Astrocyte (in vitro differentiated cells and primary cell): ENCODE results near the gene ERBIN.

Experiments
- EZH2 ChIP-seq: IDR thresholded peaks from 2 replicates; pipeline ENCODE4 v1.6.1; 2012; ENCODE audit warnings: mild to moderate bottlenecking, low read length, inconsistent platforms; ENCODE audit not compliant: insufficient read depth
- TF ChIP-seq, protein P1 (sequence below): IDR thresholded peaks from 2 replicates; pipeline ENCODE4 v1.5.1; 2011; ENCODE audit warnings: low read depth, mild to moderate bottlenecking, inconsistent platforms, low read length, moderate library complexity; ENCODE audit not compliant: insufficient read depth

DNA sequence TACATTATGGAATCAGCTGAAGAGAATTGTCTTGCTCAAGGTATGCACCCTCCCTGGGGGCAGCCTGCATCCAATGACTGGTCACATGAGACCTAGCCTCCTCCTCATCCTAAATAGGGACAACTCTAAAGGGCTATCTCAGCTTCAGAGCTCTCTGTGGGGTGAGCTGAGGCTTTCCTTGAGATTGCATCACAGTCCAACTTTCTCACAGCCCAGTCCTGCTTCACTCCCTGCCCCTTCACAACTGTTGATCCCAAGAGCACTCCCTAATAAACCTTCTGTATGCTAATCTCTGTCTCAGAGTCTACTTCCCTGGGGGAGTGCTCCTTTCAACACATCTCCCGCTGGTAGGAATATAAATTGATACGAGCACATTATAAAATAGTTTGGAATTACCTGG is 44.1 kb upstream of the ERBIN start:
- TF ChIP-seq, protein P1, sequence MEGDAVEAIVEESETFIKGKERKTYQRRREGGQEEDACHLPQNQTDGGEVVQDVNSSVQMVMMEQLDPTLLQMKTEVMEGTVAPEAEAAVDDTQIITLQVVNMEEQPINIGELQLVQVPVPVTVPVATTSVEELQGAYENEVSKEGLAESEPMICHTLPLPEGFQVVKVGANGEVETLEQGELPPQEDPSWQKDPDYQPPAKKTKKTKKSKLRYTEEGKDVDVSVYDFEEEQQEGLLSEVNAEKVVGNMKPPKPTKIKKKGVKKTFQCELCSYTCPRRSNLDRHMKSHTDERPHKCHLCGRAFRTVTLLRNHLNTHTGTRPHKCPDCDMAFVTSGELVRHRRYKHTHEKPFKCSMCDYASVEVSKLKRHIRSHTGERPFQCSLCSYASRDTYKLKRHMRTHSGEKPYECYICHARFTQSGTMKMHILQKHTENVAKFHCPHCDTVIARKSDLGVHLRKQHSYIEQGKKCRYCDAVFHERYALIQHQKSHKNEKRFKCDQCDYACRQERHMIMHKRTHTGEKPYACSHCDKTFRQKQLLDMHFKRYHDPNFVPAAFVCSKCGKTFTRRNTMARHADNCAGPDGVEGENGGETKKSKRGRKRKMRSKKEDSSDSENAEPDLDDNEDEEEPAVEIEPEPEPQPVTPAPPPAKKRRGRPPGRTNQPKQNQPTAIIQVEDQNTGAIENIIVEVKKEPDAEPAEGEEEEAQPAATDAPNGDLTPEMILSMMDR, result no peak
- TF ChIP-seq EZH2, result no peak
